Kidney epithelial cell (primary cell): Measurements from ENCODE around the gene PXMP4. TPM values are rescaled to one million over a fixed set of nuclear protein-coding genes. Genes with fewer than 3 reads are reported as not detected.

Experiments
- DNase-seq: peaks from one replicate; pipeline ENCODE4 v3.0.0-alpha.2; 2010; ENCODE audit warnings: low read depth
- H3K27me3 ChIP-seq: 2 replicates; pipeline ENCODE4 v1.6.0; 2011; ENCODE audit warnings: low read length; ENCODE audit not compliant: control insufficient read depth, insufficient read depth
- H3K36me3 ChIP-seq: 2 replicates; pipeline ENCODE4 v1.5.1; 2011; ENCODE audit warnings: low read length; ENCODE audit not compliant: control insufficient read depth, insufficient read depth
- H3K4me3 ChIP-seq: 2 replicates; pipeline ENCODE4 v1.5.1; 2011; ENCODE audit warnings: low read depth, mild to moderate bottlenecking, control low read depth, low read length
- total RNA-seq: library from RNA; depleted of rRNA; stranded (reverse); fragments of >200 nt; gene quantifications from 2 replicates; pipeline ENCODE4 v1.2.3, GENCODE V29; 2015
- TF ChIP-seq, protein P1 (sequence below): IDR thresholded peaks from 2 replicates; pipeline ENCODE4 v1.5.1; 2011; ENCODE audit warnings: mild to moderate bottlenecking, moderate library complexity, low read length, control low read depth, inconsistent platforms; ENCODE audit not compliant: insufficient read depth, poor library complexity, severe bottlenecking

PXMP4 gene
- total RNA-seq, 1 donor from 2014 or later, result 8.1 TPM

DNA sequence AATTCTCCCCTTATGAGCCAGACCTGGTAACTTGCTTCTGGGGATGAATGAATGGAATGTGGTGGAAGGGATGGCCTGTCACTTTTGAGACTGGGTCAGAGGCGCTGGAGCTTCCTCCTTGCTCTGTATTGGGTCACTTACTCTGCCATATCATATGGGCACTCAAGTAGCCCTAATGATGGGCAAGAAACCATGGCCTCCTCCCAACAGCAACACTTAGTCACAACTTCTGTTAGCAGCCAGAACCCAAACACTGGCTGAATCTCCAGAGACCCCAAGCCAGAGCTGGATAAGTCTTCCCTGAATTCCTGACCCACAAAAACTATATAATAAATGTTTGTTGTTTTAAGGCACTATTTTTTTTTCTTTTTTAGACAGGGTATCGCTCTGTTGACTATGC is 39.4 kb downstream of the PXMP4 start:
- DNase-seq, result no peak
- H3K4me3 ChIP-seq, result no peak overlapping the region
- TF ChIP-seq, protein P1, sequence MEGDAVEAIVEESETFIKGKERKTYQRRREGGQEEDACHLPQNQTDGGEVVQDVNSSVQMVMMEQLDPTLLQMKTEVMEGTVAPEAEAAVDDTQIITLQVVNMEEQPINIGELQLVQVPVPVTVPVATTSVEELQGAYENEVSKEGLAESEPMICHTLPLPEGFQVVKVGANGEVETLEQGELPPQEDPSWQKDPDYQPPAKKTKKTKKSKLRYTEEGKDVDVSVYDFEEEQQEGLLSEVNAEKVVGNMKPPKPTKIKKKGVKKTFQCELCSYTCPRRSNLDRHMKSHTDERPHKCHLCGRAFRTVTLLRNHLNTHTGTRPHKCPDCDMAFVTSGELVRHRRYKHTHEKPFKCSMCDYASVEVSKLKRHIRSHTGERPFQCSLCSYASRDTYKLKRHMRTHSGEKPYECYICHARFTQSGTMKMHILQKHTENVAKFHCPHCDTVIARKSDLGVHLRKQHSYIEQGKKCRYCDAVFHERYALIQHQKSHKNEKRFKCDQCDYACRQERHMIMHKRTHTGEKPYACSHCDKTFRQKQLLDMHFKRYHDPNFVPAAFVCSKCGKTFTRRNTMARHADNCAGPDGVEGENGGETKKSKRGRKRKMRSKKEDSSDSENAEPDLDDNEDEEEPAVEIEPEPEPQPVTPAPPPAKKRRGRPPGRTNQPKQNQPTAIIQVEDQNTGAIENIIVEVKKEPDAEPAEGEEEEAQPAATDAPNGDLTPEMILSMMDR, result no peak
- H3K27me3 ChIP-seq, result no peaks in the 10 kb centered on the region
- no peaks in the 10 kb centered on the region for H3K36me3 ChIP-seq

GRCh38 chr20:33679758-33680485 is 40.2 kb downstream of the PXMP4 start:
- no peaks in the 10 kb centered on the region for H3K36me3 ChIP-seq
- no peak overlapping the region for H3K4me3 ChIP-seq
- TF ChIP-seq, protein P1, result no peak
- H3K27me3 ChIP-seq, result no peaks in the 10 kb centered on the region
- no peak for DNase-seq

DNA sequence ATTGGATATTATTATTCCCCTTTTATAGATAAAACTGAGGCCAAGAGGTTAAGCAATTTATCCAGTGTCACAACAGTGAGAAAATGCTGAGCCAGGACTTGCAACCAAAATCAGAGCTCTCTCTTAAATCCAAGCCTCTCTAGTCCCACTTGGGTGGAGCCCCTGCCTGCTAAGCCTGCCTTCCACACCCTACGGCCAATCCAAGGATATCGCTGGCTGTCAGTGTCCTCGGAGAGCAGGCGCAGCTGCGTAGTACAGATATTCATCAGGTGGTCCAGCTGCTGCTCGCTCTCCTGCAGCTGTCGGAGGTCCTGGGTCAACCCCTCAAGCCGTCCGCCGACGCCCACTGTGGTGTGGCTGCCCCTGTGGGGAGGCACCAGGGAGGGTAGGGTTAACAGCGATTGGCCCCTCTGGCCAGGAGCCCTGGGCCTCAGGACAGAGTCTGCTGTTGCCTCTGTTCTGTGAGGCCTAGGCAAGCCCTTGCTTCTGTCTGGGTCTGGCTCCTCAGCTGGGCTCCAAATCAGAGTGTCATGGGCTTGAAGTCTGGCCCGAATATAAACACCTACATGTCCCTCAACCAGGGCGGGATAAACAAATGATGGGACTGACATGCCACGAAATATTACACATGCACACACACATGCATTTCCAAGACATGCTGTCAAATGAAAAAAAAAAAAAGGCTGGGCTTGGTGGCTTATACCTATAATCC is 42.0 kb downstream of the PXMP4 start:
- Histone ChIP-seq H3K4me3 (no peak overlapping the region), H3K27me3 (no peaks in the 10 kb centered on the region), H3K36me3 (no peaks in the 10 kb centered on the region)
- TF ChIP-seq, protein P1, result no peak
- DNase-seq, result no peak

DNA sequence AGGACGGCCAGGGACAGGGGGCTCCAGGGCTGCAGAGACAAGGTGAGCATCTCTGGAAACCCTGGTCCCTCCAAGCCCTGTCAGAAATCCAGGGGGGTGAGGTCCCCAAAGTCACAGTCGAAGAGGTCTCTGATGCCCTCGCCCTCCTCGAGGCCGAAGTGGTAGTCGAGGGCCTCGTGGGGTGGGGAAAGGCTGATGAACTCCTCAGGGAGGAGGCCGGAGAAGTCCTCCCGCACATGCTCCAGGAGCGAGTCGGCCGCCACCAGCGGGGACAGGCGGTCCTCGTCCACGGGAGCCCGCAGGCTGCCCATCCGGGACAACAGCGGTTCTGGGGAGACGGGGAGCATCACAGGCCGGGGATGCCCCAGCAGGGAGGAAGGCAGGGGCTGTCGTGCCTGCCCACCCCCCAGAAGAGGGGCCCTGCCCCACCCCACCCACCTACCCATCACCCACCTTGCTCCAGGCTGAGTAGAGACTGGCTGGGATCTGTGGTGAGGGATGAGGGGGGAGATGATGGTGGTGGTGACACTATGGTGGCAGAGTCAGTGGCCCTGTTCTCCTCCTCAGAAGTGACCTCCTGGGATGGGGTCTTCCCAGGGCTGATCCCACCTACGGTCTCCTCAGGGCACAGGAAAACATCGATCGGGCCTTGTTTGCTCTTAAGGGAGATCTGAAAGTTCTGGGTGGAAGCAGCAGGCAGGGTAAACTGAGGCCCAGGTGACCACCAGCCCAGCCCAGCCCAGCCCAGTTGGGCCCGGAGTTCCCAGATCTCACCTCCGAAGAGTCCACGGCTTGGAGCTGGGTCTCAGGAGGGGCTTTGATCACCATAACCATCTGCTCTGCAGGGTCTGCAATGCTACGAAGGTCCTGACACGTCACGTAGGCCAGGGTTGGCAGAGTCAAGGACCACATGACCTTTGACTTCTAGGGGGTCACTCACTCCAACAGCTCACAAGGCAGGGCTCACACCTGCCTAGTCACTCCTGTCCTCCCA is 43.2 kb downstream of the PXMP4 start:
- DNase-seq, result no peak
- TF ChIP-seq, protein P1, result no peak
- Histone ChIP-seq H3K27me3 (no peaks in the 10 kb centered on the region), H3K36me3 (no peaks in the 10 kb centered on the region), H3K4me3 (no peak overlapping the region)

- H3K4me3 ChIP-seq, result no peak overlapping the region
Observed at GRCh38 chr20:33676121-33676520, 44.0 kb downstream of the PXMP4 start.

More at GRCh38 chr20:33676121-33676520, 44.0 kb downstream of the PXMP4 start:
- DNase-seq, result no peak
- TF ChIP-seq, protein P1, result no peak
- no peaks in the 10 kb centered on the region for H3K36me3 ChIP-seq
- H3K27me3 ChIP-seq, result no peaks in the 10 kb centered on the region
